Chondrocyte (in vitro differentiated cells): ENCODE measurements around the gene RAD51B. TPM values are rescaled to one million over a fixed set of nuclear protein-coding genes. Genes with fewer than 3 reads are reported as not detected.
"Not testable (repeated sequence)": the region's sequence is repeated elsewhere in the genome, so short reads cannot be mapped to it uniquely, and the experiment has no call there.

ENCODE experiments used
- DNase-seq: peaks from one replicate; pipeline ENCODE4 v3.0.0; 2021; ENCODE audit warnings: mixed read lengths, low spot score
- H3K27ac Mint-ChIP-seq: one replicate; pipeline ENCODE4 v1.8.0; 2021; ENCODE audit warnings: mild to moderate bottlenecking, moderate library complexity, mixed read lengths; ENCODE audit not compliant: unreplicated experiment
- H3K27me3 Mint-ChIP-seq: 2 replicates; pipeline ENCODE4 v1.8.0; 2021; ENCODE audit warnings: low read depth, mixed read lengths
- H3K36me3 Mint-ChIP-seq: 2 replicates; pipeline ENCODE4 v1.8.0; 2021; ENCODE audit warnings: low read depth, mixed read lengths
- H3K4me1 Mint-ChIP-seq: 2 replicates; pipeline ENCODE4 v1.8.0; 2021; ENCODE audit warnings: low read depth, mild to moderate bottlenecking, mixed read lengths
- H3K4me3 Mint-ChIP-seq: one replicate; pipeline ENCODE4 v1.8.0; 2021; ENCODE audit warnings: mild to moderate bottlenecking, moderate library complexity, mixed read lengths; ENCODE audit not compliant: unreplicated experiment
- H3K9me3 Mint-ChIP-seq: 2 replicates; pipeline ENCODE4 v1.8.0; 2021; ENCODE audit warnings: low read depth, mixed read lengths
- CTCF ChIP-seq: fragments of 200-600 bp; sonication (generic); IDR thresholded peaks from 2 replicates; pipeline ENCODE4 v1.5.0; 2021; ENCODE audit warnings: antibody characterized with exemption, mild to moderate bottlenecking, moderate library complexity
- total RNA-seq: library from RNA; stranded (reverse); gene quantifications from 3 replicates; pipeline ENCODE4 v1.2.1, GENCODE V29; 2021

The RAD51B gene
- total RNA-seq, 1 donor from 2014 or later: 8.2 TPM

DNA sequence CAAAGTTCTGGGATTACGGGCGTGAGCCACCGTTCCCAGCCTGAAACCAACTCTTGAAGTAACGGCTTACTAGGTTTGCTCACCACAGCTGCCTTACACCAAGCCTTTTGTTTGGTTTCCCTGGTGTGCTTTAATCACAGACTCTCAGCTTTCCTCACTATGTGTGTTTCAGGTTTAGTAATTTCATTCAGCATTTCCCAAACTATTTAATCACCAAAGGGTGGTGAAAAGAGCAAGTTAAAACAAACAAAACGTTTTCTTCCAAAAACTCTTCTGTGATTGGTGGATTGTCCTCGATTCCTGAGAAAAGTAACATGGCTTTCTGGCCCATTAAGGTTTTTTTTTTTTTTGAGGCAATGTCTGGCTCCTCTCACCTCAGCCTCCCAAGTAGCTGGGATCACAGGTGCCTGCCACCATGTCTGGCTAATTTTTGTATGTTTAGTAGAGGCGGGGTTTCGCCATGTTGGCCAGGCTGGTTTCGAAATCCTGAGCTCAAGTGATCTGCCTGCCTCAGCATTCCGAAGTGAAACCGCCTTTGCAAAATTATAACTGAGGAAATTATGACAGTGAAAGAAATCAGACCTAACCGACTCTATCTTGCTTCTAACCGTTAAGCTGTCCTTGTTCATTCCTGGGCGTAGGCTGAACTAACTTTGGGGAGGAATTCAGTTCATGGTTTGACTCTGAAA lies 1.7 kb upstream of the RAD51B start:
- Mint-ChIP-seq H3K4me3 (no peak overlapping the region), H3K36me3 (peaks cover 1% of the 10 kb centered on the region), H3K27me3 (no peaks in the 10 kb centered on the region), H3K27ac (no peak overlapping the region), H3K4me1 (peaks cover 37% of the 10 kb centered on the region), H3K9me3 (no peaks in the 10 kb centered on the region)
- DNase-seq: no peak
- no peak for TF ChIP-seq CTCF

- H3K27ac Mint-ChIP-seq, H3K36me3 Mint-ChIP-seq, H3K4me3 Mint-ChIP-seq, H3K9me3 Mint-ChIP-seq, DNase-seq, H3K27me3 Mint-ChIP-seq: not testable (repeated sequence)
- peaks cover 37% of the 10 kb centered on the region for H3K4me1 Mint-ChIP-seq
Observed at GRCh38 chr14:67818476-67818875, 1.1 kb upstream of the RAD51B start.

- Mint-ChIP-seq H3K9me3 (no peaks in the 10 kb centered on the region), H3K4me1 (peaks cover 23% of the 10 kb centered on the region), H3K36me3 (no peaks in the 10 kb centered on the region), H3K4me3 (peak overlapping the region; percentile 98), H3K27me3 (no peaks in the 10 kb centered on the region), H3K27ac (no peak overlapping the region)
- no peak for DNase-seq
- TF ChIP-seq CTCF: no peak
Observed at GRCh38 chr14:67820428-67820971, 921 bp downstream of the RAD51B start.

- Mint-ChIP-seq H3K4me1 (peaks cover 19% of the 10 kb centered on the region), H3K36me3 (no peaks in the 10 kb centered on the region), H3K27ac (no peak overlapping the region), H3K27me3 (no peaks in the 10 kb centered on the region), H3K4me3 (no peak overlapping the region), H3K9me3 (no peaks in the 10 kb centered on the region)
- no peak for DNase-seq
- no peak for TF ChIP-seq CTCF
Observed at GRCh38 chr14:67821121-67821520, 1.5 kb downstream of the RAD51B start.

GRCh38 chr14:67831113-67831512 lies 11.5 kb downstream of the RAD51B start:
- H3K4me1 Mint-ChIP-seq: no peaks in the 10 kb centered on the region
- TF ChIP-seq CTCF: no peak
- no peaks in the 10 kb centered on the region for H3K27me3 Mint-ChIP-seq
- peaks cover 10% of the 10 kb centered on the region for H3K9me3 Mint-ChIP-seq
- no peak overlapping the region for H3K27ac Mint-ChIP-seq
- H3K4me3 Mint-ChIP-seq: no peak overlapping the region
- peaks cover 2% of the 10 kb centered on the region for H3K36me3 Mint-ChIP-seq
- DNase-seq: no peak

GRCh38 chr14:67833403-67833802 lies 13.8 kb downstream of the RAD51B start:
- TF ChIP-seq CTCF: no peak
- no peak overlapping the region for H3K4me3 Mint-ChIP-seq
- H3K27me3 Mint-ChIP-seq: no peaks in the 10 kb centered on the region
- H3K9me3 Mint-ChIP-seq: peaks cover 6% of the 10 kb centered on the region
- H3K36me3 Mint-ChIP-seq: peaks cover 2% of the 10 kb centered on the region
- no peak overlapping the region for H3K27ac Mint-ChIP-seq
- no peak for DNase-seq
- no peaks in the 10 kb centered on the region for H3K4me1 Mint-ChIP-seq
